CD14-positive monocyte (primary cell): ENCODE measurements around the gene PLCL2. TPM values are rescaled to one million over a fixed set of nuclear protein-coding genes. Genes with fewer than 3 reads are reported as not detected.

Source experiments
- DNase-seq, 3 donors: peaks; one replicate each; pipeline ENCODE4 v3.0.0-alpha.2; 2011 to 2022
- H2AFZ ChIP-seq: 2 replicates; pipeline ENCODE4 v1.6.0; 2012; ENCODE audit warnings: mild to moderate bottlenecking, low read depth, low read length, inconsistent platforms; ENCODE audit not compliant: insufficient read depth, poor library complexity, severe bottlenecking
- H3K27ac ChIP-seq, 2 donors: 1 replicate in 1 of 2; 2 replicates in 1 of 2; pipeline ENCODE4 v1.5.1; 2012 to 2013; ENCODE audit warnings: low read length in 2 of 2, control low read depth in 1 of 2, inconsistent platforms in 1 of 2, low read depth in 1 of 2, mild to moderate bottlenecking in 1 of 2
- H3K27me3 ChIP-seq, 2 donors: one replicate each; pipeline versions ENCODE4 v1.6.0 to v1.6.1; 2011 to 2013; ENCODE audit warnings: low read length in 2 of 2; ENCODE audit not compliant: control insufficient read depth in 2 of 2, insufficient read depth in 2 of 2
- H3K36me3 ChIP-seq, 2 donors: replicated peaks in 1 of 2; 1 replicate in 1 of 2; 2 replicates in 1 of 2; pipeline versions ENCODE4 v1.5.1 to v1.6.1; 2012 to 2013; ENCODE audit warnings: low read length in 2 of 2, control low read depth in 1 of 2, inconsistent platforms in 1 of 2, mild to moderate bottlenecking in 1 of 2; ENCODE audit not compliant: insufficient read depth in 2 of 2, control insufficient read depth in 1 of 2
- H3K4me1 ChIP-seq, 2 donors: 1 replicate in 1 of 2; 2 replicates in 1 of 2; pipeline versions ENCODE4 v1.5.1 to v1.6.1; 2012 to 2013; ENCODE audit warnings: low read length in 2 of 2, control low read depth in 1 of 2, inconsistent platforms in 1 of 2, mild to moderate bottlenecking in 1 of 2, moderate library complexity in 1 of 2; ENCODE audit not compliant: insufficient read depth in 2 of 2, control insufficient read depth in 1 of 2
- H3K4me2 ChIP-seq: replicated peaks from 2 replicates; pipeline ENCODE3; 2012; ENCODE audit warnings: low read length, moderate library complexity, mild to moderate bottlenecking; ENCODE audit not compliant: poor library complexity, severe bottlenecking; ENCODE audit errors: extremely low read depth
- H3K4me3 ChIP-seq, 3 experiments: fragments of 200-600 bp in 1 of 3; sonication (generic) in 1 of 3; replicated peaks in 1 of 3; 1 replicate in 2 of 3; 2 replicates in 1 of 3; pipeline ENCODE4 v1.5.1; 2011 to 2013; ENCODE audit warnings: low read length in 3 of 3, mild to moderate bottlenecking in 3 of 3, control low read depth in 2 of 3, low read depth in 2 of 3, inconsistent platforms in 1 of 3, moderate library complexity in 1 of 3
- H3K79me2 ChIP-seq: 2 replicates; pipeline ENCODE4 v1.6.0; 2012; ENCODE audit warnings: mild to moderate bottlenecking, control low read depth, inconsistent platforms, low read length, moderate library complexity; ENCODE audit not compliant: insufficient read depth
- H3K9ac ChIP-seq: 2 replicates; pipeline ENCODE4 v1.6.0; 2017; ENCODE audit warnings: low read length, mild to moderate bottlenecking; ENCODE audit not compliant: insufficient read depth, poor library complexity, severe bottlenecking
- H3K9me3 ChIP-seq, 2 donors: replicated peaks in 1 of 2; 1 replicate in 1 of 2; 2 replicates in 1 of 2; pipeline versions ENCODE4 v1.5.1 to v1.6.1; 2012 to 2013; ENCODE audit warnings: low read length in 2 of 2, control low read depth in 1 of 2; ENCODE audit not compliant: control insufficient read depth in 1 of 2, insufficient read depth in 1 of 2
- H4K20me1 ChIP-seq: 2 replicates; pipeline ENCODE4 v1.6.0; 2012; ENCODE audit warnings: mild to moderate bottlenecking, low read length, control low read depth, moderate library complexity; ENCODE audit not compliant: insufficient read depth
- H3K27ac Mint-ChIP-seq, 7 donors: one replicate each; pipeline ENCODE4 v1.8.0; 2020; ENCODE audit warnings: mild to moderate bottlenecking in 7 of 7, mixed read lengths in 7 of 7, moderate library complexity in 6 of 7, inconsistent platforms in 2 of 7
- H3K27me3 Mint-ChIP-seq, 3 donors: one replicate each; pipeline ENCODE4 v1.8.0; 2021 to 2022; ENCODE audit warnings: low read depth in 3 of 3, mild to moderate bottlenecking in 3 of 3, mixed read lengths in 3 of 3, moderate library complexity in 3 of 3, inconsistent platforms in 1 of 3
- H3K36me3 Mint-ChIP-seq, 2 donors: one replicate each; pipeline ENCODE4 v1.8.0; 2020; ENCODE audit warnings: mixed read lengths in 2 of 2, inconsistent platforms in 1 of 2, mild to moderate bottlenecking in 1 of 2
- H3K4me1 Mint-ChIP-seq: one replicate; pipeline ENCODE4 v1.8.0; 2020; ENCODE audit warnings: mild to moderate bottlenecking, mixed read lengths
- H3K4me3 Mint-ChIP-seq, 2 donors: one replicate each; pipeline ENCODE4 v1.8.0; 2020; ENCODE audit warnings: mild to moderate bottlenecking in 2 of 2, mixed read lengths in 2 of 2, moderate library complexity in 1 of 2
- H3K9me3 Mint-ChIP-seq, 7 donors: one replicate each; pipeline ENCODE4 v1.8.0; 2020 to 2022; ENCODE audit warnings: mixed read lengths in 7 of 7, mild to moderate bottlenecking in 6 of 7, moderate library complexity in 6 of 7, inconsistent platforms in 2 of 7
- CTCF ChIP-seq: fragments of 200-600 bp; IDR thresholded peaks from one replicate; pipeline ENCODE4 v1.8.0; 2022; ENCODE audit warnings: antibody characterized with exemption, mild to moderate bottlenecking
- WGBS: methylation state at CpG from one replicate; pipeline ENCODE4 v1.1.5; 2013; ENCODE audit warnings: missing lambda C conversion rate; ENCODE audit not compliant: insufficient coverage; 5-methylcytosine and 5-hydroxymethylcytosine counted together
- intact Hi-C, 2 donors: fragments of 100-400 bp; cut with micrococcal nuclease; formaldehyde crosslinking; loops; one replicate each; pipeline versions ENCODE4 v1.15.0 to v1.15.1; 2023
- polyA plus RNA-seq, 3 donors: library from polyadenylated mRNA; depleted of rRNA in 1 of 3; unstranded in 2 of 3; stranded (reverse) in 1 of 3; fragments of 300-500 nt in 2 of 3; fragments of >200 nt in 1 of 3; fragmentation: Illumina TruSeq in 2 of 3; gene quantifications; 1 replicate in 2 of 3; 2 replicates in 1 of 3; pipeline ENCODE4 v1.2.3, GENCODE V29; 2012 to 2021

Gene PLCL2
- polyA plus RNA-seq, 3 donors = 18.8 to 32.5 (median 26.8) TPM

- no peaks in the 10 kb centered on the region for H3K27me3 ChIP-seq
- no peaks in the 10 kb centered on the region for H3K36me3 ChIP-seq
- H3K79me2 ChIP-seq = peaks cover 100% of the 10 kb centered on the region
- H3K4me2 ChIP-seq = no peak overlapping the region
- Mint-ChIP-seq H3K27ac (peak overlapping the region in 3 of 7 donors; percentile 5 to 70 (median 6)), H3K27me3 (no peaks in the 10 kb centered on the region), H3K4me1 (peaks cover 63% of the 10 kb centered on the region), H3K9me3 (no peaks in the 10 kb centered on the region), H3K4me3 (no peak overlapping the region), H3K36me3 (peaks cover 0 to 17% of the 10 kb centered on the region in 2 donors)
- WGBS = 100% methylated on average over 1 of the region's 5 CpGs
- intact Hi-C loops = no loop called here
- no peak overlapping the region for H3K9ac ChIP-seq
- no peaks in the 10 kb centered on the region for H3K9me3 ChIP-seq
- TF ChIP-seq CTCF = no peak
- no peak for DNase-seq
- peaks cover 100% of the 10 kb centered on the region for H4K20me1 ChIP-seq
- peak overlapping the region in 1 of 2 donors; percentile 38 for H3K27ac ChIP-seq
- H3K4me3 ChIP-seq = no peak overlapping the region
- H3K4me1 ChIP-seq = peaks cover 0 to 4% of the 10 kb centered on the region in 2 donors
- no peak overlapping the region for H2AFZ ChIP-seq
Measured at GRCh38 chr3:16896820-16897219, 12.1 kb downstream of the PLCL2 start.

GRCh38 chr3:16897254-16897926, 12.6 kb downstream of the PLCL2 start:
- Histone ChIP-seq H3K27me3 (no peaks in the 10 kb centered on the region), H3K4me1 (no peaks in the 10 kb centered on the region), H3K4me3 (no peak overlapping the region), H3K9ac (no peak overlapping the region), H2AFZ (no peak overlapping the region), H3K9me3 (no peaks in the 10 kb centered on the region), H4K20me1 (peaks cover 100% of the 10 kb centered on the region), H3K27ac (no peak overlapping the region), H3K36me3 (no peaks in the 10 kb centered on the region), H3K79me2 (peaks cover 100% of the 10 kb centered on the region), H3K4me2 (no peak overlapping the region)
- no peaks in the 10 kb centered on the region for H3K27me3 Mint-ChIP-seq
- 97% methylated on average over 8 of the region's 11 CpGs for WGBS
- H3K36me3 Mint-ChIP-seq = peaks cover 0 to 17% of the 10 kb centered on the region in 2 donors
- no peak for DNase-seq
- H3K4me1 Mint-ChIP-seq = peaks cover 62% of the 10 kb centered on the region
- intact Hi-C loops = no loop called here
- TF ChIP-seq CTCF = no peak
- peak overlapping the region in 1 of 7 donors; percentile 2 for H3K27ac Mint-ChIP-seq
- no peaks in the 10 kb centered on the region for H3K9me3 Mint-ChIP-seq
- H3K4me3 Mint-ChIP-seq = no peak overlapping the region
